HL-60 (cell line): ENCODE data around the gene IAPP.

Source experiments
- CTCF ChIP-seq: IDR thresholded peaks from one replicate; pipeline ENCODE4 v1.5.1; 2011; ENCODE audit warnings: low read length, control low read depth, inconsistent platforms; ENCODE audit not compliant: insufficient read depth
- SPI1 ChIP-seq: IDR thresholded peaks from 2 replicates; pipeline ENCODE4 v1.6.1; 2012; ENCODE audit warnings: low read depth, mild to moderate bottlenecking, borderline replicate concordance

- no peak for TF ChIP-seq CTCF
- no peak for TF ChIP-seq SPI1
Measured at GRCh38 chr12:21369141-21369980, 3.3 kb upstream of the IAPP start.
